HG03045 (cell line): Measurements from ENCODE around the gene CYTH4.

ENCODE experiments used
- ATAC-seq: cut with Tn5 transposase; IDR thresholded peaks from one replicate; pipeline ENCODE4 v1.9.1; 2021; ENCODE audit warnings: mild to moderate bottlenecking, moderate library complexity; ENCODE audit not compliant: unreplicated experiment

The CYTH4 gene

DNA sequence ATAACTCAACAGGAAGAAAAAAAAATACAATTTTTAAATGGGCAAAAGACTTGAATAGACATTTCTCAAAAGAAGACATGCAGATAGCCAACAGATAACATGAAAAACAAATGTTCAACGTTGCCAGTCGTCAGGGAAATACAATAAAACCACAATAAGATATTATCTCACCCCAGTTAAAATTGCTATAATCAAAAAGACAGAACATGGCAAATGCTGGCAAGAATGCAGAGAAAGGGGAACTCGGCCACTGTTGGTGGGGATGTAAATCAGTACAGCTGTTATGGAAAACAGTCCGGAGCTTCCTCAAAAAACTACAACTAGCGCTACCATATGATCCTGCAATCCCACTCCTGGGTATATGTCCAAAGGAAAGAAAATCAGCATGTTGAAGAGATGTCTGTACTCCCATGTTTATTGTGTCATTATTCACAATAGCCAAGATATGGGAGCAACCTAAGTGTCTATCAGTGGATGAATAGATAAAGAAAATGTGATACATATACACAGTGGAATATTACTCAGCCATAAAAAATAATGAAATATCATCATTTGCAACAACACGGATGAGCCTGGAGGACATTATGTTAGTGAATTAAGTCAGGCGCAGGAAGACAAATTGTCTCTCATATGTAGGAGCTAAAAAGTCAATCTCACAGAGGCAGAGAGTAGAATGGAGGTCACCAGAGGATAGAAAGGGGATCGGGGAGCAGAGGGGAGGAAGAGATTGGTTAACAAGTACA is 12.2 kb upstream of the CYTH4 start:
- ATAC-seq, result no peak

DNA sequence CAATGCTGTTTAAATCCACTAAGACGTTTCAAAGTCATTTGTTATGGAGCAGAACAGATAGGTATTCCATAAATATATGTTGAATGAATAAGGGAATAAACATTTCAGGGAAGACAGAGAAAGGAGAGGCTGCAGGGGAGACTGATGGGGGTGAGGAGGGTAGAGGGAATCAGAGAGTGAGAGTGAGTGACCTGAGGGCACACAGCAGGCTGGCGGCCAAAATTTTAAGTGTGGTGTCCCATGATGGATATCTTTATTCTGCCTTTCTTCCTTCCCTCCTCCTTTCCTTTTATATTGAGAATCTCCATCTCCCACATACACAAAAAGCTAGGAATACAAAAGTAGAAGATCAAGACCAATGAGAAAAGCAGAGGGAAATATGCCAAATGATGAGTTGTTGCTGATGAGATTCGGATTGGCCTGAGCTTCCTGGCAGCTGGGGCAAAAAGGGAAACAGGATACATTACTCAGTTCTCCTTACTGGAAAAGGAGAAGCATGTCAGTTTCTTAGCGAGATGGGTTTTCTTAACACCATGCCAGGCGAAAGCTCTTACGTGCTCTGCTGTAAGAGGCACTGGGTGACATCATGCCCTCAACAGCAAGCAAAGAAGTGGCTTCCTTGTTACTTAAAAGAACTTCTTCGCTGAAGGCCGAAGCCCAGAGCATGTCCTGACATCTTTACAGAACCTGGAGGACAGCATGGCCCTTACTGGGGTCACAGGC is 11.2 kb upstream of the CYTH4 start:
- ATAC-seq, result no peak

DNA sequence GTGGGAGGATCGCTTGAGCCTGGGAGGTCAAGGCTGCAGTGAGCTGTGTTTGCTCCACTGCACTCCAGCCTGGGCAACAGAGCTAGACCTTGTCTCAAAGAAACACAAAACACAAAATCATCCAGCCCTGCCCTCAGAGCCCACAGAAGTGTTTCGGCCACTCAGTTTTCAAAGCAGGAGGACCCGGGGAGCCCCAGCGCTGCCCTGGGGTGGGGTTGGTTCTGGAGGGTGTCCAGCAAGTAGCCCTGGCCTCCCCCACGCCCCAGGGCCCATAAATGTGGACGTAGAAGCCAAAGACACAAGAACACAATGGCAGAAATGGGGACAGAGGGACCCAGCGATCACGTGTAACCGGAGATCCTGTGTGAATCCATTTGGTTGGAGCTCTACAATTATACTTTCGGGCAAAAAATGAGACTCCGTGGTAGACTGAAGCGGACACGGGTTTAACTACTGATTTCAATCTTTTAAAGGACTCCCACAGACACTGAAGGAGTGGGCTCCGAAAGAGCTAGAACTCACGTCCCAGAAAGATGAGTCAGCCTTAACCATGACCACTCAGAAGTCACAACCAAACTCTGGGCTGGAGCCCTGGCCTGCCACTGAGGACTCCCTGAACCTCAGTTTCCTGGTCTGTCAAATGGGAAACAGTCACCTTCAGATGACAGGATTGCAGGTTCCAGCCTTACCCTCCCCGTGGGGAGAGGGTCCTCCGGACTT is 9.0 kb upstream of the CYTH4 start:
- no peak for ATAC-seq

DNA sequence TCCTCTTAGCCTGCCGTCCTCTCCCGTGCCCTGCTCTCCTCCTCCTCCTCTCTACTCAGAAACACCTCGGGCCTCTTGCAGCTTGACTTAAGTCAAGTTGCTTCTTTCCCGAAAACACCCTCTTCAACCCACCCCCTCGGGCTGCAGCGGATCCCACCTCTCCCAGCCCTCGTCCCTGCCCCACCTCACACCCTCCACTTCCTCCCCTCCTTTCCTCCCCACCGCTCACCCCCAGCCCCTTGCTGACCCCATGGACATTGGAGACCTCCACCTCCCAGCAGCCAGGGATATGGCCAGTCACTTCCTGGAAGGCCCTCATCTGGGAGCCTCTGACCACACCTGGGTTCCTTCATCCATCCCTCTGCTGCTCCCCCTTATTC is 8.5 kb upstream of the CYTH4 start:
- ATAC-seq, result no peak

DNA sequence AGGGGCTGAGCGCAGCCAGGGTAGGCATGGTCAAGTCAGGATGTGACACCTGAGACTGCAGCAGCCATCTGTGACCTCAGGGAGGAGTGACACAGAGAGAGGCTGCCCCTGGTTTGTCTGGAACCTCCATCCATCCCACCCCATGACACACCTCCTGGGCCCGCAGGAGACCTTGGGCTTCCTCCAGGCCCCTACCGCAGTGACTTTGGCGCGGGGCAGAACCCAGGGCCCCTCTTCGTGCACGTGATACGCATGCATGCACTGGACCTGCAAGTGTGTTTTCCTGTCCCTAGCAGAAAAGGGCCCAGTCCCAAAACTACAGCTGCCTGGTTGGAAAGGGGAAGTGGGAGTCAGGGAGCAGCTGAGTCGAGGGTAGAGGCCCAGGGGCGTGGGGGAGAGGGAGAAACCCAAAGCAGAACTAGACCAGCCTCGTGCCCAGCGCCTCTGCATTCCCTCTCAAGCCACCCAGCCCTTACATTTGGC is 7.9 kb upstream of the CYTH4 start:
- no peak for ATAC-seq

DNA sequence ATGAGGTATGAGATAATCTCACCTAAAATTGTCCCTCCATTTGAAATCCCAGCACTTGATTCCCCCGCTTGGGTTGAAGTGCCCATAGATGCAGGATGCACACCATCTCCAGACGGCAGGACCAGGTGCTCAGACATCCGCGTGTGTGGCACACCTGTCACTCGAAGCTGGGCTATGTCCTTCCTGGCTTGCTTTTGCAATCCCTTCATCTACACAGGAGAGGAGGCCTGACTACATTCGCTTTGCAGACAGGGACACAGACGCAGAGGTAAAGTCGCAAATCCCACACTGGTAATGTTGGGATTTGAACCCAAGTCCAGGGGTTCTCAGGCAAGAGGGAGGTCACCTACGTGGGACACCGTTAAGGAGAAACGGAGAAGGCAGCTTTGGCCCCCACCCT is 7.2 kb upstream of the CYTH4 start:
- ATAC-seq, result no peak

DNA sequence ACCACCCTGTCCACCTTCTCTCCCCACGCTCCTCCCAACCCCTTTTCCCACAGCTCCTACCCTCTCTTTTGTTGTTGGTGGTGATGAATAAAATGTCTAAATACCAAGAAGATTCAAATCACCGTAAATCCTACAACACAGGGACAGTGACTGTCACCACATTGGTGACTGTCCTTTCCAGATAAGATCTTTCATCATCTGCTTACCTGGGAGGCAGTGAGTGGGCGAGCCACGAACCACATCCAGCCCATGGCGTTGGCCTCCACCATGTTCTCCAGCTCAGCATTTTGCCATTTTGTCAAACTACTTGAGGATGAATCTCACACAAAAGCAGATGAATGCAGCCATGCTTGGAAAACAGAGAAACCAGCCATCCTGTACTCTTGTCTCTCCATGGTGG is 6.7 kb upstream of the CYTH4 start:
- no peak for ATAC-seq

DNA sequence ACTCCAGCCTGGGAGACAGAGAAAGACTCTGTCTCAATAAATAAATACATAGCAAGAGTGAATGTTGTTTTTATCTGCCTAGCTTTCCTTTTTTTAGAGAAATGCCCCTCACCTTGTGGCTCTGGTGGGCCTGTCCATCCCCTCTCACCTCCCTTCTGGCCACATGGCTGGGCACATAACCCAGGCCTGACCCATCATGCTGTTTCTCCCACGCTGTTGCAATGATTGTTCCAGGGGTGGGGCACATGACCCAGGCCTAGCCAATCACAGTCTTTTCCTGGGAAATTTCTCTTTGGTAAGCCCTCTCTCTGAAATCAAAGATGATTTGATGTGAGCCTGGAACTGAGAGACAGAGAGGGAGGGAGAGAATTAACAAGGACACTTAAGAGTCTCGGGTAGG is 5.5 kb upstream of the CYTH4 start:
- no peak for ATAC-seq

DNA sequence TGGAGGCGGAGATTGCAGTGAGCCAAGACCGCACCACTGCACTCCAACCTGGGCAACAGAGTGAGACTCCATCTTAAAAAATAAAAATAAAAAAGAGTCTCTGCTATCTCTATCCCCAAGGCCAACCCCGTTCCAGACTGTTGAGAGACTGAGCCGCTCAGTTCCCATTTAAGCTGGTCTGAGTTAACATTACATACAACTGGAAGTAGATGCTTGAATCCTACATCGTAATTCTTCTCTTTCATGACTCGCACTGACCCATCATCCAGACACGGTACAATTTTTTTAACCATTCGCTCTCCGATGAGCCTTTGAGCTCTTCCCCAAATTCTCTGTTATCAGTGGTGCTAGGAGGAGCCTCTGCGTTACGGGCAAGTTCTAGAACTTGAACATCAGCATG is 4.9 kb upstream of the CYTH4 start:
- no peak for ATAC-seq

DNA sequence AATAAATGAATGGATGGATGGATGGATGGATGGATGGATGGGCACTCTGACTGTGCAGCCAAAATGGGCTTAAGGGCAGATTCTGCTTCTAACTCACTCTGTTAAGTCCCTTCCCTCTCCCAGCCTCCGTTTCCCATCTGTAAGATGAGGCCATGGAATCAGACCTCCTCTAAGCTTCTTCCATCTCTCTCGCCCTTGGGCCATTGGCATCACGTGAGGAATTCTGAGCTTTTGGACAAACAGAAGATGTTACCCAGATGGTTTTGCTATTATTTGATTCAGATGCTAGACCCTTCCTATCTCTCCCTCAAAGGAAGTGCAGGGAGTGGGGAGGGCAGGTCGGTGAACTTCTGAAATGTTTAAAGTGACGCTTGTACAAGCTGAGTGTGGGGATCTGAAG is 4.0 kb upstream of the CYTH4 start:
- no peak for ATAC-seq

DNA sequence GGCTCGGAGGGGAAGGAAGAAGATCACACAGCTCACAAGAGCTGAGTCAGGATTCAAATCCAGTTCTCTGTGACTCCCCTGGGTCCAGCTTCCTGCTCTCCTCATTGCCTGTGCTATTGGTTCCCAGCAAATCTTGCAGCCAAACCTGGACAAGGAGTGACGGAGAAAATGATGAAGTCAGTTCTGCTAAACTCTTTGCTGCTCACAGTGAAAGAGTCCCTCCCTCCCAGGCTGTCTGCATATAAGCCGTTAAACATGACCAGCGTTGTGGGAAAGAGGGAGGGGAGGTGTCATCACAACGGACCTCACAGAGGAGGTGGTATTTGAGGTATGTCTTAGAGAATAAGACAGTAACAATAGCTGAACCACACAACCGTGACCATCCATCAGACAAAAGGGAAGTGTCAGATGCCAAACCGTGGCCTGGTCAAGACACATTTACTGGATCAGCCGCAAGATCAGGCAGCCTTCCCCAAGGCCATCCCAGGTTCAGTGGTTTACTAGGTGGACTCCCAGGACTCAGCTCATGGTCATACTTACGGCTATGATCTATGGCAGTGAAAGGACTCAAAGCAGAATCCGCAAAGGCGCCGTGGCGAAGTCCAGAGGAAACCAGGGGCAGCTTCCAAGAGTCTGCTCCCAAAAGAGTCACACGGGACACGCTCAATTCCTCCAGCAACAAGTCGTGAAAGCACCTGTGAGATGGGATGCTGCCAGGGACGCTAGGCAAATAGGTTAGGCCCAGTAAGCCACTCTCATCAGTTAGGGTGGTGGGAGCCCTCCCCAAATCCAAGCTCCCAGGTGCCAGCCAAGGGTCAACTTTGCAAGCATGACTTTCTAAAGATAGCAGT is 2.8 kb upstream of the CYTH4 start:
- no peak for ATAC-seq

DNA sequence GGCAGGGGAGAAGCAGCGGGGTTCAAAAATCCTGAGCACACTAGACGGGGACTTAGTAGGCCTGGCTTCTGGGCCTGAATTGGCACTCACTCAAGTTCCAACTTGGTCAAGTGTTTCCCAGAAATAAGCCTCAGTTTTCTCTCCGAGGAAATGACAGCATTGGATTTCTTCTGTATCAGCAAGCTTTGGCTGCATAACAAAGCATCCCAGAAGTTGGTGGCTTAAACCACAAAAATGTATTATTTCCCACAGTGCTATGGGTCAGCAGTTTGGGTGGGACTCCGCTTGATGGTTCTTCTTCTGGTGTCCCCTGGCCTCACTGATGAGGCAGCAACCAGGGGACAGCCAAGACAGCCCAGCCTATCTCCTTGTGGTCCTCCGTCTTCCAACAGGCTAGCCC is 1.6 kb upstream of the CYTH4 start:
- ATAC-seq, result no peak

DNA sequence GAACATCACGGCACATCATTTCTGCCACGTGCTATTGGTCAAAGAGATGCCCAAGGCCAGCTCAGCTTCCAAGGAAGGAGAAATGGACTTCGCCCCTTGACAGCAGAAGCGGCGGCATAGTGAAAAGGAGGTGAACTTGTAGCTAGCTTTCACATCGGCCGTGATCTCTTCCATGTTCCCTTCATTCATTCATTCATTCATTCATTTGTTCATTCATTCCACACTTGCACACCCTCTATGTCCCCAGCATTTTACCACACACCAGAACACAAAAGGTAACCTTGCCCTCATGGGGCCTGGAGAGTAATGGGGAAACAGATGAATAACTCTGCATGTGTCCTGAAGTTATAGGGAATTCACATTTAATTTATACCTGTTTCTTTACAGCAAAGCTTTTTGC is 1.1 kb upstream of the CYTH4 start:
- ATAC-seq, result no peak

DNA sequence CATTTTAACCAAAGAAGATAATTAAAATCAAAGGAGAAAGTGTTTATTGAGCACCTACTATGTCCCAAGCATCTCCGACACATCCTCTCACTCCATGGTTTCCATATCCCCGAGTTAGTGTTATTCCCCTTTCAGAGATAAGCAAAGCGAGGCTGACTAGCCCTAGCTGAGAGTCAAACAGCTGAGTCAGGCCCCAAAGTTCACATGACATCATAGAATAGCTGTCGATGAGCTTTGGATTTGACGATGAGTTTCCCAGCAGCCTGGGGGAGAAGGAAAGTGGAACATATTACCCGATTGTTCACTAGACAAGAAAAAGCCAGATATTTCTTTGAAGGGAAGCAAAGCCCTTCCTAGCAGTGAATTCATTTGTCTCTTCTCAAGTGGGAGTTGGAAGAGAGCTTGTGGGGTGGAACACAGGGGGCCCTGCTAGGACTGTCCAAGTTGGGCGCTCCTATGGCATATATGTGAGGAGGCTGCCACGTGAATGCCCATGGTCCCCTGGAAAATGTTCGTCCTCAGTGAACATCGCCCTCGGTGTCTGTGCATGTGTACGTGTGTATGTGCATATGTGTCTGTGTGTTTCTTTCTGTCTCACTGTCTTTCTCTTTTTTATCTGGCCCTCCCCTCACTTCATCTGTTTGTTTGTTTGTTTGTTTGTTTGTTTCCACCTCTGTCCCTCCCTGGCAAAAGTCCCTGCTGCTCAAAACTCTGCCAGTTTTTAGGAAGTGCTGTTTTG is 493 bp upstream of the CYTH4 start:
- no peak for ATAC-seq

DNA sequence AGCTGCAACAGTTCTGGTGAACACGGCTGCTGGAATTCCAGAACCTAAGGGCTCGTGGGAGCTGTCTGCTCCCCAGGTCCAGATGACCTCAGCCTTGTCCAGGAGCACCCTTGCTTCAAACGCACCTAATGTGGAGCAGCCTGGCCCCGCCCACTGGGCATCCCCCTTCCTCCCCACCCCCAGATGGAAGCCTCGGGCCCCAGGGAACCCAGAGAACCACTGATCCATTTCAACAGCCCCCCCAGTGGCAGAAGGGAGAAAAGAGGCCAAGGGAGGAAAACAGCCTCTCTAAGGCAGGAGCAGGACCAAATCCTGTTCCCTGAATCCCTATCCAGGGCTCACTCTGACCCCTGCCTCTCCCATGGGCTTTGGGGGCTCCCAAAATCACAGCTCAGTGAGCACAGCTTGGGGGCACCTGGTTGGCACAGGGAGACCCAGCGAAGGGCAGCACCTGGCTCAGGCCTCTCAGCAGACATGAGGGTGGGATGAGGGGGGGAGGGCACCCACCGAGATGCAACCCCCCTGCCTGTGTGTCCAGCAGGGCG is 1.2 kb downstream of the CYTH4 start:
- no peak for ATAC-seq

DNA sequence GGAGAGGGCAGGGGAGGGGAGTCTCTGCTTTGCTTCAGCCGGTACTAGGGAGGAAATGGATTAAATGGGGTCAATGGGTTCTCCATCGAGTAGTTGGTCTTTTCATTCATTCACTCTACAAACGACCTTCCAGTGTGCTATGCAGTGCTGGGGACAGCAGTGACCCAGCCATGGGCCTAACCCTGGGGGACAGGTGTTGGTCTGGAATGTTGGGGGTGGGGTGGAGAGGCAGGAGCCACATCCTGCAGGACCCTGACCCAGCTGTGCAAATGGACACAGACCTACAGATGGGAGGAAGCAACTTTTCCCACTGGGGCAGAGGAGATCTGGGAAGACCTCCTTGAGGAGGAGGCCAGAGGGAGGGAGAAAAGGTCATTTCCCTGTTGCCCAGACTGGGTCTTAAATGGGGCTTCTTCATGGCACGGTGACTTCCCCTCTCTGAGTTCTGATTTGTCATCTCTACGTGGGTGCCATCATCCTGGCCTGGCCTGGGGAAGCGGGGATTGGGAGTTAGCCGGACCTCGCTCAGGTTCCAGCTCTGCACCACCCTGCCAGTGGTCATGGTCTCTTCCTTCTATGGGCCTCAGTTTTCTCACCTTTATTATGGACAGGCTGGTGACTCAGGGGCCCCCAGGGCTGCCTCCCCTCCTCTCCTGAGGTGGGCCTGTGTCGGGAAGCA is 2.0 kb downstream of the CYTH4 start:
- no peak for ATAC-seq

DNA sequence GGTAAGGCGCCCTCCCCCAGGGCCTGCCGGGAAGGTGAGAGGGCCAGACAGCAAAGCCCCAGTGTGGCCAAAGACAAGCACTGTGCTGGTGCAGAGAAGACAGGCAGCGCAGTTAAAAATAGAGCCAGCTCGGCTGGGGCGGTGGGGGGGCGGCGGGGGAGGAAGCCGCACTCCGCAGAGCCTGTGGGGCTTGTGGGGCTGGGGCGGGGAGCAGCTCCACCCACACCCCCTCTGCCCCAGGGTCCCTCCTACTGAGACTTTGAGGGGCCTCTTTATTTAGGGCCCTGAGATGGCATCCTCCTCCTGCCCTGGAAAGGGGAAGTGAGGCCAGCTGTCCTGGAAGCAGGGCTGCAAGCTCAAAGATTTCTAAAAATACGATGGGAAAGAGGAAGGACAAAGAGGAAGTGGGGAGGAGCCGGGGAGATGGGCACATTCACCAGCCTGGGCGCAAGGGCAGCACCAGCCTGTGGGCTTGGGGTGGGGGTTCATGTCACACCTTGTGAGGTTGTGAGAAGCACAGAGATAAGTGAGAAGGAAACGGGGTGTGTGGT is 2.6 kb downstream of the CYTH4 start:
- ATAC-seq, result no peak

DNA sequence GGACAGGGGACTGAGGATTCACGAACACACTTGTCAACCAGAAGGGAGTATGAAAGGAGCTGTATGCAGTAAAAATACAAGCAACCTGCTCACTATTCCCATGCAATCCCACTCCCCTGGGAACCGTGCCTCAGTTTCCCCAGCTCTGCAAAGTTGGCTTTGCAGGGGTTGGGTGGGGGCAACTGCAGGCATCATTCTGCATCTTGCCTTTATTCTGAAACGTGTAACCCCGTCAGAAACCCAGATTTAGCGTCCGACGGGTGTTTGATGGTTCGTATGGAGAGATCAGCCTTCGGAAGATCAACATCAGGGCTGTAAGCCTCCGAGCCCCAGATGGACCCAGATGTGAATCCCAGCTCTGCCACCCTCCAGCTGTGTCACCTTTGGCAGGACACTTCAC is 3.6 kb downstream of the CYTH4 start:
- ATAC-seq, result no peak

DNA sequence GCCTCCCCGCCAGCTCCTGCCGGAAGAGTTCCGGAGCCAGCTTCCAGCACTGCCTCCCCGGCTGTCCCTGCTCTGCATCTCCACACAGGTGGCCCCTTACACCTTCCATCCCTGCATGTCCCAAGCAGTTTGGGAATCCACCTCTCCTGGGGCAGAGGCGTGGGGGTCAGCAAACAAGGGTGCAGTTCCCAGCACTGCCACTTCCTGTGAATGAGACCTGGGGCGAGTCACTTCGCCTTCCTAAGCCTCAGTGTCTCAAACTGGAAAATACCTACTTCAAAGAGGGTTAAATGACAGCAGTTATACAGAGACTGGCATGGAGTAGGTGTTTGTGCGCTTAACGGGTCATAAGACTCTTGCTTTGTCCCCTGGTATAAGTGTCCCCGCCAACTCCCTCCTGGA is 5.2 kb downstream of the CYTH4 start:
- no peak for ATAC-seq
